WERI-Rb-1 (cell line): ENCODE measurements around the gene GPR150.

ENCODE experiments used
- DNase-seq: peaks from one replicate; pipeline ENCODE4 v3.0.0-alpha.2; 2020
- H3K27ac ChIP-seq: fragments of 250-450 bp; sonication (Bioruptor Pico); 2 replicates; pipeline ENCODE4 v1.5.1; 2020; ENCODE audit warnings: mild to moderate bottlenecking, moderate library complexity
- H3K27me3 ChIP-seq: fragments of 250-450 bp; sonication (Bioruptor Pico); 2 replicates; pipeline ENCODE4 v1.5.1; 2021; ENCODE audit warnings: mild to moderate bottlenecking, low read depth, moderate library complexity; ENCODE audit not compliant: insufficient read depth, severe bottlenecking
- H3K36me3 ChIP-seq: fragments of 250-450 bp; sonication (Bioruptor Pico); 2 replicates; pipeline ENCODE4 v1.5.1; 2020; ENCODE audit warnings: mild to moderate bottlenecking, moderate library complexity
- H3K4me3 ChIP-seq: 2 replicates; pipeline ENCODE4 v1.5.1; 2011; ENCODE audit warnings: low read depth, mild to moderate bottlenecking, control low read depth, low read length
- H3K9me3 ChIP-seq: fragments of 250-450 bp; sonication (Bioruptor Pico); 2 replicates; pipeline ENCODE4 v1.5.1; 2021; ENCODE audit warnings: mild to moderate bottlenecking, moderate library complexity; ENCODE audit not compliant: severe bottlenecking
- CTCF ChIP-seq: IDR thresholded peaks from 2 replicates; pipeline ENCODE4 v1.5.1; 2011; ENCODE audit warnings: low read depth, mild to moderate bottlenecking, control low read depth, inconsistent platforms, low read length

Gene GPR150

GRCh38 chr5:95624368-95624767 lies 4.5 kb downstream of the GPR150 start:
- Histone ChIP-seq H3K27ac (no peak overlapping the region), H3K9me3 (no peaks in the 10 kb centered on the region), H3K27me3 (no peaks in the 10 kb centered on the region), H3K4me3 (no peak overlapping the region), H3K36me3 (no peaks in the 10 kb centered on the region)
- no peak for TF ChIP-seq CTCF
- no peak for DNase-seq

- H3K4me3 ChIP-seq = no peak overlapping the region
- no peaks in the 10 kb centered on the region for H3K36me3 ChIP-seq
- no peak overlapping the region for H3K27ac ChIP-seq
- H3K27me3 ChIP-seq = no peaks in the 10 kb centered on the region
- no peak for DNase-seq
- no peak for TF ChIP-seq CTCF
- no peaks in the 10 kb centered on the region for H3K9me3 ChIP-seq
Measured at GRCh38 chr5:95626701-95627100, 6.8 kb downstream of the GPR150 start.

GRCh38 chr5:95627971-95628810 lies 8.3 kb downstream of the GPR150 start:
- Histone ChIP-seq H3K9me3 (no peaks in the 10 kb centered on the region), H3K27me3 (no peaks in the 10 kb centered on the region), H3K36me3 (no peaks in the 10 kb centered on the region), H3K4me3 (no peak overlapping the region), H3K27ac (no peak overlapping the region)
- DNase-seq = no peak
- TF ChIP-seq CTCF = no peak

- Histone ChIP-seq H3K9me3 (no peaks in the 10 kb centered on the region), H3K4me3 (no peak overlapping the region), H3K27ac (no peak overlapping the region), H3K36me3 (no peaks in the 10 kb centered on the region), H3K27me3 (no peaks in the 10 kb centered on the region)
- TF ChIP-seq CTCF = no peak
- DNase-seq = no peak
Measured at GRCh38 chr5:95628933-95629332, 9.0 kb downstream of the GPR150 start.

GRCh38 chr5:95630394-95630917 lies 10.6 kb downstream of the GPR150 start:
- no peak for DNase-seq
- Histone ChIP-seq H3K9me3 (no peaks in the 10 kb centered on the region), H3K27ac (no peak overlapping the region), H3K36me3 (no peaks in the 10 kb centered on the region), H3K4me3 (no peak overlapping the region), H3K27me3 (no peaks in the 10 kb centered on the region)
- no peak for TF ChIP-seq CTCF
